ENCODE data around the gene TPI1. TPM values are rescaled to one million over a fixed set of nuclear protein-coding genes. Genes with fewer than 3 reads are reported as not detected.
A peak's percentile ranks its signal among the peaks of the same experiment; 100 is the strongest.
"Not testable (repeated sequence)": the region's sequence is repeated elsewhere in the genome, so short reads cannot be mapped to it uniquely, and the experiment has no call there.

Gene TPI1
- total RNA-seq, 1 donor from 2014 or later: 722 TPM

DNA sequence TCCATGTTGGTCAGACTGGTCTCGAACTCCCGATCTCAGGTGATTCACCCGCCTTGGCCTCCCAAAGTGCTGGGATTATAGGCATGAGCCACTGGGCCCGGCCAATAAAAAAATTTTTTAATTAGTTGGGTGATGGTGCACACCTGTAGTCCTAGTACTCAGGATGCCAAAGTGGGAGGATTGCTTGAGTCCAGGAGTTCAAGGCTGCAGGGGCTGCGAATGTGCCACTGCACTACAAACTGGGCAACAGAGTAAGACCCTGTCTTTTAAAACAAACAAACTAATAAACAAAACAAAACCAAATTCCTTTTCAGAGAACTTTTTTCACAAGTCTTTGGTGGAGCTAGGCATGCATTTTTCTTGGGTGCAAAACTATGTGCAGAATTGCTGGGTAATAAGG, 15.9 kb downstream of the TPI1 start:
- H3K4me1 ChIP-seq (ENCODE audit: insufficient read depth, low read length): no peaks in the 10 kb centered on the region
- H3K79me2 ChIP-seq (ENCODE audit: insufficient read depth, low read length): no peaks in the 10 kb centered on the region
- no peak overlapping the region for H3K9ac ChIP-seq (ENCODE audit: low read length)
- H3K9me3 ChIP-seq (ENCODE audit: insufficient read depth, low read depth, low read length): no peaks in the 10 kb centered on the region
- TF ChIP-seq, protein P1, sequence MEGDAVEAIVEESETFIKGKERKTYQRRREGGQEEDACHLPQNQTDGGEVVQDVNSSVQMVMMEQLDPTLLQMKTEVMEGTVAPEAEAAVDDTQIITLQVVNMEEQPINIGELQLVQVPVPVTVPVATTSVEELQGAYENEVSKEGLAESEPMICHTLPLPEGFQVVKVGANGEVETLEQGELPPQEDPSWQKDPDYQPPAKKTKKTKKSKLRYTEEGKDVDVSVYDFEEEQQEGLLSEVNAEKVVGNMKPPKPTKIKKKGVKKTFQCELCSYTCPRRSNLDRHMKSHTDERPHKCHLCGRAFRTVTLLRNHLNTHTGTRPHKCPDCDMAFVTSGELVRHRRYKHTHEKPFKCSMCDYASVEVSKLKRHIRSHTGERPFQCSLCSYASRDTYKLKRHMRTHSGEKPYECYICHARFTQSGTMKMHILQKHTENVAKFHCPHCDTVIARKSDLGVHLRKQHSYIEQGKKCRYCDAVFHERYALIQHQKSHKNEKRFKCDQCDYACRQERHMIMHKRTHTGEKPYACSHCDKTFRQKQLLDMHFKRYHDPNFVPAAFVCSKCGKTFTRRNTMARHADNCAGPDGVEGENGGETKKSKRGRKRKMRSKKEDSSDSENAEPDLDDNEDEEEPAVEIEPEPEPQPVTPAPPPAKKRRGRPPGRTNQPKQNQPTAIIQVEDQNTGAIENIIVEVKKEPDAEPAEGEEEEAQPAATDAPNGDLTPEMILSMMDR (IDR thresholded peaks at IDR 0.05; ENCODE audit: insufficient read depth, low read depth, low read length): no peak
- TF ChIP-seq EZH2 (IDR thresholded peaks at IDR 0.05; ENCODE audit: insufficient read depth, low read length): no peak
- Mint-ChIP-seq H3K36me3 (ENCODE audit: low read depth, unreplicated experiment) (peaks cover 7% of the 10 kb centered on the region), H3K27me3 (ENCODE audit: low read depth, unreplicated experiment) (no peaks in the 10 kb centered on the region), H3K4me3 (ENCODE audit: unreplicated experiment) (no peak overlapping the region), H3K9me3 (ENCODE audit: unreplicated experiment) (no peaks in the 10 kb centered on the region), H3K4me1 (ENCODE audit: low read depth, unreplicated experiment) (peaks cover 2% of the 10 kb centered on the region), H3K27ac (ENCODE audit: unreplicated experiment) (peak overlapping the region; percentile 18)
- H4K20me1 ChIP-seq (ENCODE audit: insufficient read depth, low read length): no peaks in the 10 kb centered on the region
- DNase-seq (ENCODE audit: low read depth) (no peak), FAIRE-seq (no peak)
- no peaks in the 10 kb centered on the region for H3K36me3 ChIP-seq (ENCODE audit: insufficient read depth, low read length)
- H3K27me3 ChIP-seq (ENCODE audit: insufficient read depth, low read length): no peaks in the 10 kb centered on the region
- H3K4me2 ChIP-seq (ENCODE audit: low read length): no peak overlapping the region
- H3K27ac ChIP-seq (ENCODE audit: low read depth, low read length): no peak overlapping the region
- no peak overlapping the region for H3K4me3 ChIP-seq (ENCODE audit: insufficient read depth, low read depth, low read length)
- H2AFZ ChIP-seq (ENCODE audit: low read depth, low read length): no peak overlapping the region

DNA sequence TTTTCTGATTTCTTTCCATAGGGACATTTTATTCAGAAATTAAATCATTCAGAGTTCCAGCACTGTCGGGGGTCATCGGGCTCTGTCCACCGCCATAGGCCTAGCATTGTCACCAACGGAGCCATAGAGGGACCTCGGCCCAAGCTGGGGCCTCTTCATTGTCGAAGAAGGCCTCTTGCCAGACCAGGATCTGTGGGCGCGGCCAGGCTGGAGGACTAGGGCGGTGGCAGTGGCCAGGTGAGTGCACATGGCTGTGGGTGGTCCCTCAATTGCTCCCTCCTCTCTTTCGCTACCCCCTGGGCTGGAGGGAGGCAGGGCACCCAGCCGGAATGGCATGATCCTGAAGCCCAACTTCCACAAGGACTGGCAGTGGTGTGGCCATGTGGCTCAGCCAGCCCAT, 16.4 kb downstream of the TPI1 start:
- FAIRE-seq (no peak), DNase-seq (ENCODE audit: low read depth) (no peak)
- H3K4me2 ChIP-seq (ENCODE audit: low read length): no peak overlapping the region
- peaks cover 10% of the 10 kb centered on the region for H3K36me3 Mint-ChIP-seq (ENCODE audit: low read depth, unreplicated experiment)
- H3K4me3 ChIP-seq (ENCODE audit: insufficient read depth, low read depth, low read length): no peak overlapping the region
- no peak overlapping the region for H3K27ac Mint-ChIP-seq (ENCODE audit: unreplicated experiment)
- H3K27me3 ChIP-seq (ENCODE audit: insufficient read depth, low read length): no peaks in the 10 kb centered on the region
- no peaks in the 10 kb centered on the region for H3K4me1 ChIP-seq (ENCODE audit: insufficient read depth, low read length)
- peaks cover 2% of the 10 kb centered on the region for H3K4me1 Mint-ChIP-seq (ENCODE audit: low read depth, unreplicated experiment)
- H3K36me3 ChIP-seq (ENCODE audit: insufficient read depth, low read length): no peaks in the 10 kb centered on the region
- no peak overlapping the region for H3K9ac ChIP-seq (ENCODE audit: low read length)
- no peaks in the 10 kb centered on the region for H4K20me1 ChIP-seq (ENCODE audit: insufficient read depth, low read length)
- no peak overlapping the region for H3K4me3 Mint-ChIP-seq (ENCODE audit: unreplicated experiment)
- H3K9me3 Mint-ChIP-seq (ENCODE audit: unreplicated experiment): no peaks in the 10 kb centered on the region
- no peaks in the 10 kb centered on the region for H3K27me3 Mint-ChIP-seq (ENCODE audit: low read depth, unreplicated experiment)
- H2AFZ ChIP-seq (ENCODE audit: low read depth, low read length): no peak overlapping the region
- TF ChIP-seq, protein P1 (IDR thresholded peaks at IDR 0.05; ENCODE audit: insufficient read depth, low read depth, low read length): no peak
- no peak for TF ChIP-seq EZH2 (IDR thresholded peaks at IDR 0.05; ENCODE audit: insufficient read depth, low read length)
- H3K9me3 ChIP-seq (ENCODE audit: insufficient read depth, low read depth, low read length): no peaks in the 10 kb centered on the region
- H3K27ac ChIP-seq (ENCODE audit: low read depth, low read length): no peak overlapping the region
- H3K79me2 ChIP-seq (ENCODE audit: insufficient read depth, low read length): no peaks in the 10 kb centered on the region

- H3K27ac Mint-ChIP-seq (ENCODE audit: unreplicated experiment): no peak overlapping the region
- Histone ChIP-seq H3K79me2 (ENCODE audit: insufficient read depth, low read length) (no peaks in the 10 kb centered on the region), H3K9ac (ENCODE audit: low read length) (no peak overlapping the region), H3K27me3 (ENCODE audit: insufficient read depth, low read length) (no peaks in the 10 kb centered on the region), H3K4me2 (ENCODE audit: low read length) (no peak overlapping the region), H3K36me3 (ENCODE audit: insufficient read depth, low read length) (no peaks in the 10 kb centered on the region), H2AFZ (ENCODE audit: low read depth, low read length) (no peak overlapping the region), H4K20me1 (ENCODE audit: insufficient read depth, low read length) (no peaks in the 10 kb centered on the region), H3K4me1 (ENCODE audit: insufficient read depth, low read length) (no peaks in the 10 kb centered on the region), H3K27ac (ENCODE audit: low read depth, low read length) (no peak overlapping the region), H3K9me3 (ENCODE audit: insufficient read depth, low read depth, low read length) (no peaks in the 10 kb centered on the region), H3K4me3 (ENCODE audit: insufficient read depth, low read depth, low read length) (no peak overlapping the region)
- DNase-seq (ENCODE audit: low read depth) (no peak), FAIRE-seq (no peak)
- TF ChIP-seq, protein P1 (IDR thresholded peaks at IDR 0.05; ENCODE audit: insufficient read depth, low read depth, low read length): no peak
- no peak for TF ChIP-seq EZH2 (IDR thresholded peaks at IDR 0.05; ENCODE audit: insufficient read depth, low read length)
- H3K4me3 Mint-ChIP-seq (ENCODE audit: unreplicated experiment): no peak overlapping the region
- peaks cover 2% of the 10 kb centered on the region for H3K4me1 Mint-ChIP-seq (ENCODE audit: low read depth, unreplicated experiment)
- no peaks in the 10 kb centered on the region for H3K27me3 Mint-ChIP-seq (ENCODE audit: low read depth, unreplicated experiment)
- H3K36me3 Mint-ChIP-seq (ENCODE audit: low read depth, unreplicated experiment): peaks cover 10% of the 10 kb centered on the region
- H3K9me3 Mint-ChIP-seq (ENCODE audit: unreplicated experiment): no peaks in the 10 kb centered on the region
Measured at GRCh38 chr12:6884539-6884938, 17.2 kb downstream of the TPI1 start.

GRCh38 chr12:6886206-6886999, 19.1 kb downstream of the TPI1 start:
- H3K9ac ChIP-seq (ENCODE audit: low read length); H3K27me3 ChIP-seq (ENCODE audit: insufficient read depth, low read length); H3K79me2 ChIP-seq (ENCODE audit: insufficient read depth, low read length); H2AFZ ChIP-seq (ENCODE audit: low read depth, low read length); H3K9me3 ChIP-seq (ENCODE audit: insufficient read depth, low read depth, low read length); H3K27ac ChIP-seq (ENCODE audit: low read depth, low read length); DNase-seq (ENCODE audit: low read depth); H4K20me1 ChIP-seq (ENCODE audit: insufficient read depth, low read length); H3K9me3 Mint-ChIP-seq (ENCODE audit: unreplicated experiment); H3K27me3 Mint-ChIP-seq (ENCODE audit: low read depth, unreplicated experiment); H3K4me3 ChIP-seq (ENCODE audit: insufficient read depth, low read depth, low read length); H3K4me1 ChIP-seq (ENCODE audit: insufficient read depth, low read length); FAIRE-seq; H3K36me3 ChIP-seq (ENCODE audit: insufficient read depth, low read length); H3K4me1 Mint-ChIP-seq (ENCODE audit: low read depth, unreplicated experiment); H3K27ac Mint-ChIP-seq (ENCODE audit: unreplicated experiment); H3K36me3 Mint-ChIP-seq (ENCODE audit: low read depth, unreplicated experiment); H3K4me2 ChIP-seq (ENCODE audit: low read length): not testable (repeated sequence)
- H3K4me3 Mint-ChIP-seq (ENCODE audit: unreplicated experiment): peak overlapping the region; percentile 14

Data from astrocyte (in vitro differentiated cells and primary cell).